Fibroblast of villous mesenchyme (primary cell): ENCODE measurements around the gene MYH14. TPM values are rescaled to one million over a fixed set of nuclear protein-coding genes. Genes with fewer than 3 reads are reported as not detected.
A peak's percentile ranks its signal among the peaks of the same experiment; 100 is the strongest.

ENCODE experiments used
- DNase-seq: peaks from one replicate; pipeline ENCODE4 v3.0.0-alpha.2; 2010; ENCODE audit warnings: low read depth
- H3K4me3 ChIP-seq: 2 replicates; pipeline ENCODE4 v1.5.1; 2011; ENCODE audit warnings: low read depth, mild to moderate bottlenecking, low read length
- total RNA-seq: library from RNA; depleted of rRNA; stranded (reverse); fragments of >200 nt; gene quantifications from 2 replicates; pipeline ENCODE4 v1.2.3, GENCODE V29; 2012
- TF ChIP-seq, protein P1 (sequence below): IDR thresholded peaks from 2 replicates; pipeline ENCODE4 v1.5.1; 2012; ENCODE audit warnings: low read depth, mild to moderate bottlenecking, low read length; ENCODE audit not compliant: insufficient read depth

The MYH14 gene
- total RNA-seq, 1 donor, result not detected

DNA sequence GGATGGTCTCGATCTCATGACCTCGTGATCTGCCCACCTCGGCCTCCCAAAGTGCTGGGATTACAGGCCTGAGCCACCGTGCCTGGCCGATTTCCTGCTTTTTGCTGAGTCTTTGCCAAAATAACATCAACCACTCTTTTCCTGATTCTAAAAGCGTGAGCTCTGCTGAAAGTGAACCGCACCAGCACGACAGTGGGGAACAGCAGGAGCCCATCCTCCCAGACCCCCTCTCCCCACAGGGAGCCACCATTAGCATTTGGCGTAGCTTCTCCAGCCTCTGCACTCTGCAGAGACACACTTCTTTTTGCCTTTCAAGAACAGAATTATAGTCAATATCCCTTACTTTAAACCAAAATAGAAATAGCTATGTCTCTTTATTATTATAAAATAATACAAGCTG is 41.3 kb downstream of the MYH14 start:
- TF ChIP-seq, protein P1, sequence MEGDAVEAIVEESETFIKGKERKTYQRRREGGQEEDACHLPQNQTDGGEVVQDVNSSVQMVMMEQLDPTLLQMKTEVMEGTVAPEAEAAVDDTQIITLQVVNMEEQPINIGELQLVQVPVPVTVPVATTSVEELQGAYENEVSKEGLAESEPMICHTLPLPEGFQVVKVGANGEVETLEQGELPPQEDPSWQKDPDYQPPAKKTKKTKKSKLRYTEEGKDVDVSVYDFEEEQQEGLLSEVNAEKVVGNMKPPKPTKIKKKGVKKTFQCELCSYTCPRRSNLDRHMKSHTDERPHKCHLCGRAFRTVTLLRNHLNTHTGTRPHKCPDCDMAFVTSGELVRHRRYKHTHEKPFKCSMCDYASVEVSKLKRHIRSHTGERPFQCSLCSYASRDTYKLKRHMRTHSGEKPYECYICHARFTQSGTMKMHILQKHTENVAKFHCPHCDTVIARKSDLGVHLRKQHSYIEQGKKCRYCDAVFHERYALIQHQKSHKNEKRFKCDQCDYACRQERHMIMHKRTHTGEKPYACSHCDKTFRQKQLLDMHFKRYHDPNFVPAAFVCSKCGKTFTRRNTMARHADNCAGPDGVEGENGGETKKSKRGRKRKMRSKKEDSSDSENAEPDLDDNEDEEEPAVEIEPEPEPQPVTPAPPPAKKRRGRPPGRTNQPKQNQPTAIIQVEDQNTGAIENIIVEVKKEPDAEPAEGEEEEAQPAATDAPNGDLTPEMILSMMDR, result no peak
- DNase-seq, result no peak
- no peak overlapping the region for H3K4me3 ChIP-seq

DNA sequence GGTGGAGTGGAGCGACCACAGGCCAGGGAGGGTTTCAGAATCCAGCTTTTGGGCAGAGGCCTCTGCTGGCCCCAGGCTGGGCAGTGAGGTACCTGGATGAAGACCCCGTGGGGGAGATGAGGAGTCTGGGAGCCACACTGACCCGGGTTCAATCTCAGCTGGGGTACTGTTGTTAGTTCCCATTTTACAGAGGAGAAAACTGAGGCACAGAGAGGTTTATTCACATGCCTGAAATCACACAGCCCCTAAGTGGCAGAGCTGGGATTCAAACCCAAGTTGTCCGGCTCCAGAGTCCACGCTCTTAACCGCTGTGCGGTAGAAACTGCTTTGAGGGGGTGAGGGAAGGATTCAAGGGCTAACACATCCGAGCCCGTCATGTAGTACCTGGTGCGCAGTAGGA is 45.0 kb downstream of the MYH14 start:
- no peak overlapping the region for H3K4me3 ChIP-seq
- TF ChIP-seq, protein P1, result no peak
- DNase-seq, result no peak

DNA sequence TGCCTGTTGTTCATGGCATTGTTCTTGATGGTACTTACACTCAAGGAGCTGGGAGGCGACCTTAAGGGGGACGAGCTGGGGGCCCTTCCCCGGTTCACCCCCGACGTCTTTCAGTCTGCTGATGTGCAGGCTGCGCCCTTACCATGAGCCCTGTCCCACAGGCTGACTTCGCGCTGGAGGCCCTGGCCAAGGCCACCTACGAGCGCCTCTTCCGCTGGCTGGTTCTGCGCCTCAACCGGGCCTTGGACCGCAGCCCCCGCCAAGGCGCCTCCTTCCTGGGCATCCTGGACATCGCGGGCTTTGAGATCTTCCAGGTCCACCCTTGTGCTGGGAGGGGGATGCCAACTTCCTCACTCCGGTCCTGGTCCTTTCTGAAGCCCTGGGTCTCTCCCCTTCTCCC is 45.4 kb downstream of the MYH14 start:
- no peak overlapping the region for H3K4me3 ChIP-seq
- TF ChIP-seq, protein P1, result no peak
- DNase-seq, result no peak

DNA sequence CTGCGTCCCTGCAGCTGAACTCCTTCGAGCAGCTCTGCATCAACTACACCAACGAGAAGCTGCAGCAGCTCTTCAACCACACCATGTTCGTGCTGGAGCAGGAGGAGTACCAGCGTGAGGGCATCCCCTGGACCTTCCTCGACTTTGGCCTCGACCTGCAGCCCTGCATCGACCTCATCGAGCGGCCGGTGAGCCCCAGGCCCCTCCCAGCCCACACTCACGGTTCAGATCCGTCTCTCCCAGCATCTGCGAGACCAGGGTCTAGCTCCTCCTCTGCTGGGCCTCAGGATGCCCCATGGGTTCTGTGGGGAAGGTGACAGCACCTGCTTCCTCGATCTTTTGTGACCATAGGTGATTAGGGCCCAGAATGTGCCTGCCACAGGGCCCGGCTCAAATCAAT is 46.2 kb downstream of the MYH14 start:
- TF ChIP-seq, protein P1, result no peak
- H3K4me3 ChIP-seq, result no peak overlapping the region
- no peak for DNase-seq

DNA sequence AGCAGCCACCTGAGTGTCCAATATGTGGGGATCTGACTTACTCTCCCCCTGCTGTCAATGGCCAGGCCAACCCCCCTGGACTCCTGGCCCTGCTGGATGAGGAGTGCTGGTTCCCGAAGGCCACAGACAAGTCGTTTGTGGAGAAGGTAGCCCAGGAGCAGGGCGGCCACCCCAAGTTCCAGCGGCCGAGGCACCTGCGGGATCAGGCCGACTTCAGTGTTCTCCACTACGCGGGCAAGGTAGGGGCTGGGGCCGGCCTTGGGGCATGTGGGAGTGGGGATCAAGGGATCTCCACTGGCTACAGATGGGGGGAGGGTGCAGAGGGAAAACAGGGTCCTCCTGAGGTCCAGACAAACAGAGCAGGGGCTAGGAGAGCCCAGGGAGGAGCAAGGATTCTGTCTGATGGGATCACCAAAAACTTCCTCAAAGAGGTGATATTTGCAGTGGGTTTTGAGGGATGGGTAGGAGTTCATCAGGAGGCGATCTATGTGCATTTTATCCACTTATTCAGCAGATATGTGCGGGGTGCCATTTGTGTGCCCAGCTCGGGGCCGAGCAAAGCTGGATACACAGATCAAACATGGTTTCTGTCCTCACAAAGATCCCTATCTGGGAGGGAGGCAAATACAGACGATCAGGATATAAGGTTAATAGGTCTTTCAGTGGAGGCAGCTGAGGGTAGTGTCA is 47.2 kb downstream of the MYH14 start:
- TF ChIP-seq, protein P1, result no peak
- no peak for DNase-seq
- no peak overlapping the region for H3K4me3 ChIP-seq

DNA sequence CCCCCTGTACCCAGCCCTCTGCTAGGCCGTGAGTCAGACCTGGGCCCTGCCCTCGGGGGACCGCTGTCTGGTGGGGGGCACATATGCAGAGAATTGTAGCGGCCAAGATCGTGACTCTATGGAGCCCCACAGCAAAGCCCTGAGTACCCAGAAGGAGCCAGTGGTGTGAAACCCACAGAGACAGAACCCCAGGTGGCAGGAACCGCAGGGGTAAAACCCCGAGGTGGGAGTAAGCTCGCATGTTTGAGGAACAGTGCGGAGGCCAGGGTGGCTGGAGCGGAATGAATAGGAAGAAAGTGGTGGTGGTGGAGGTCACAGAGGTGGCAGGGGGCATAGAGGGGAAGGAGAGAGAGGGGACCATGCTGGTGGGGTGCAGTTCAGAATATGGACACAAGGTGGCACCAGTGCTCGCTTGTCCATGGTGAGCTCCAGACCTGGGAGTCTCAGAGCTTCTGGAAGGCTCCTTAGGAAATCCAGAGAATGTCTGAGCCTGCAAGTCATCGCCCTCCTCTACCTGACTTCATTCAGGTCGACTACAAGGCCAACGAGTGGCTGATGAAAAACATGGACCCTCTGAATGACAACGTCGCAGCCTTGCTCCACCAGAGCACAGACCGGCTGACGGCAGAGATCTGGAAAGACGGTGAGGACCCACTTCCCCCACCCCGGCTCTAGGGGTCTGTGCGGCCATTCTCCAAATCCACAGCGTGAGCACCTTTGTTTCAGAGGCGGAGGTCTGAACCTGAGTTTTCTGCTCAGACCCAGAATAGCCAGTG is 48.9 kb downstream of the MYH14 start:
- no peak for DNase-seq
- TF ChIP-seq, protein P1, result peak; percentile 44
- no peak overlapping the region for H3K4me3 ChIP-seq

DNA sequence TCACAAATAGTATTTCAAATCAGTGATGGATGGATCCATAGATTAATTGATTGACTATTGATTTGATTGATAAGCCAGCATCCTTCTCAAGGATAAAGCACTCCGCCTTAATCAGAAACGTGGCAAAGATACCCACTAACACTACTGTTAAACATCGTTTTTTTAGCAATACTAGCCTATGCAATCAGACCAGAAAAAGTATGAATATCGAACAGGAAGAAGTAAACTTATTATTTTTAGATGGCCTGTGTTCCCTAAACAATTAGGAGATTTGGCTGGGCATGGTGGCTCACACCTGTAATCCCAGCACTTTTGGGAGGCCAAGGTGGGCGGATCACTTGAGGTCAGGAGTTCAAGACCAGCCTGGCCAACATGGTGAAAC is 49.5 kb downstream of the MYH14 start:
- TF ChIP-seq, protein P1, result no peak
- H3K4me3 ChIP-seq, result no peak overlapping the region
- no peak for DNase-seq
